HepG2 (cell line): ENCODE measurements around the gene CMTM2. TPM values are rescaled to one million over a fixed set of nuclear protein-coding genes. Genes with fewer than 3 reads are reported as not detected.

Source experiments
- NONO ChIP-seq, 2 experiments: fragments of 450-650 bp in 1 of 2; sonication (generic) in 1 of 2; formaldehyde crosslinking in 1 of 2; IDR thresholded peaks in 1 of 2; conservative IDR thresholded peaks in 1 of 2; 2 replicates each; pipeline versions ENCODE4 v1.6.1 to v1.8.0; 2017 to 2022; ENCODE audit warnings: mild to moderate bottlenecking in 1 of 2, missing genetic modification reagents in 1 of 2, moderate library complexity in 1 of 2
- PAF1 ChIP-seq: IDR thresholded peaks from 2 replicates; pipeline ENCODE4 v1.6.1; 2016; ENCODE audit warnings: missing genetic modification reagents, missing compliant biosample characterization
- ZBTB21 ChIP-seq: sonication (generic); formaldehyde crosslinking; IDR thresholded peaks from 2 replicates; pipeline ENCODE4 v1.4.0; 2020; ENCODE audit warnings: missing genetic modification reagents
- ZC3H13 ChIP-seq: sonication (generic); formaldehyde crosslinking; IDR thresholded peaks from 2 replicates; pipeline ENCODE4 v1.8.1; 2023; ENCODE audit warnings: mild to moderate bottlenecking, missing genetic modification reagents, moderate library complexity
- ZC3H4 ChIP-seq: sonication (generic); formaldehyde crosslinking; IDR thresholded peaks from 2 replicates; pipeline ENCODE4 v1.4.0; 2020; ENCODE audit warnings: missing genetic modification reagents, borderline replicate concordance
- ZFP1 ChIP-seq: IDR thresholded peaks from 2 replicates; pipeline ENCODE4 v1.6.1; 2016
- ZNF263 ChIP-seq: sonication (generic); formaldehyde crosslinking; IDR thresholded peaks from 2 replicates; pipeline ENCODE4 v1.4.0; 2020; ENCODE audit warnings: missing genetic modification reagents
- polyA plus RNA-seq, 8 experiments: library from polyadenylated mRNA; depleted of rRNA in 3 of 8; stranded (reverse) in 7 of 8; unstranded in 1 of 8; fragments of >200 nt; fragmentation: Illumina TruSeq in 4 of 8; extraction: Trizol in 4 of 8; gene quantifications; 2 replicates each; pipeline versions ENCODE4 v1.2.1 to v1.2.3, GENCODE V29; 2011 to 2016; ENCODE audit warnings: low read depth in 4 of 8, missing spikeins in 1 of 8, mixed read lengths in 1 of 8; ENCODE audit not compliant: insufficient read depth in 1 of 8
- total RNA-seq, 5 experiments: library from RNA; depleted of rRNA; stranded (reverse); fragments of >200 nt; fragmentation: Illumina TruSeq; extraction: Trizol; gene quantifications; 2 replicates each; pipeline ENCODE4 v1.2.3, GENCODE V29; 2016; ENCODE audit warnings: low read depth in 1 of 5
- TF ChIP-seq, protein P1 (sequence below): sonication (generic); formaldehyde crosslinking; IDR thresholded peaks from 2 replicates; pipeline ENCODE4 v1.4.0; 2020; ENCODE audit warnings: mild to moderate bottlenecking, missing genetic modification reagents
- TF ChIP-seq, protein P2 (sequence below): sonication (generic); formaldehyde crosslinking; IDR thresholded peaks from 2 replicates; pipeline ENCODE4 v1.8.1; 2023; ENCODE audit warnings: missing genetic modification reagents, mild to moderate bottlenecking, borderline replicate concordance
- TF ChIP-seq, protein P3 (sequence below): sonication (generic); formaldehyde crosslinking; IDR thresholded peaks from 2 replicates; pipeline ENCODE4 v1.4.0; 2020; ENCODE audit warnings: missing genetic modification reagents
- TF ChIP-seq, protein P4 (sequence below): sonication (generic); formaldehyde crosslinking; IDR thresholded peaks from 2 replicates; pipeline ENCODE4 v1.9.0; 2021; ENCODE audit warnings: missing genetic modification reagents, borderline replicate concordance
- TF ChIP-seq, protein P5 (sequence below): sonication (generic); formaldehyde crosslinking; IDR thresholded peaks from 2 replicates; pipeline ENCODE4 v1.5.0; 2020; ENCODE audit warnings: mild to moderate bottlenecking, missing genetic modification reagents, moderate library complexity

The CMTM2 gene
- total and polyA plus RNA-seq, 2 of the 13 experiments (the other 11 are each of a cell fraction or from before 2014, with no cell fraction given) = not detected

DNA sequence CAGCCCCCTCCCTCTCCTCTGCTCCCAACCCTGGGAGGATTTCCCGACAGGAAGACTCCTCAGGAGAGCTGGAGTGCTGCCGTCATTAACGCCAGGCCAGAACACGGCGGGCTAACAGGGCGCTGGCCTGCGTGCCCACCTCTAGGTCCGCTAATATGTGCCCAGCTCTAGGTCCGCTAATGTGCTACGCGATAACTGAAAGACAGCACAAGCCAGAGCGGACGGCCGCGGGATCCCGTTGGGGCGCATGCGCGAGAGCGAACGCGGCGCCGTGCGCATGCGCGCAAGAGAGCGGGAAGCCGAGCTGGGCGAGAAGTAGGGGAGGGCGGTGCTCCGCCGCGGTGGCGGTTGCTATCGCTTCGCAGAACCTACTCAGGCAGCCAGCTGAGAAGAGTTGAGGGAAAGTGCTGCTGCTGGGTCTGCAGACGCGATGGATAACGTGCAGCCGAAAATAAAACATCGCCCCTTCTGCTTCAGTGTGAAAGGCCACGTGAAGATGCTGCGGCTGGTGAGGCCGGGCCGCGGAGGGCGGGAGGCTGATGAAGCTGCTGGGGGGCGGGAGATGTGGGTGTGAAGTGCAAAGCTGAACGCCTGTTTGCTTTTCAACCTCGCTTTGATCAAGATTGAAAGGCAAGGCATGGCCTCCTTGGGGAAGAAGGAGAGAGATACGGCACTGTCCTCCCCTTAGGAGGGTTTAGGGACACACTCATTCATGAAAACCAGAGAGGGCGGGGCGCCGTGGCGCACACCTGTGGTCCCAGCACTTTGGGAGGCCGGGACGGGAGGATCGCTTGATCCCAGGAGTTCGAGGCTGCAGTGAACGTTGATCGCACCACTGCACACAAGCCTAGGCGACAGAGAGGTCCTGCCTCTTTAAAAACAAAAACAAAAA is 26.7 kb upstream of the CMTM2 start, which contains the start of gene CKLF (continued):
- TF ChIP-seq, protein P1, sequence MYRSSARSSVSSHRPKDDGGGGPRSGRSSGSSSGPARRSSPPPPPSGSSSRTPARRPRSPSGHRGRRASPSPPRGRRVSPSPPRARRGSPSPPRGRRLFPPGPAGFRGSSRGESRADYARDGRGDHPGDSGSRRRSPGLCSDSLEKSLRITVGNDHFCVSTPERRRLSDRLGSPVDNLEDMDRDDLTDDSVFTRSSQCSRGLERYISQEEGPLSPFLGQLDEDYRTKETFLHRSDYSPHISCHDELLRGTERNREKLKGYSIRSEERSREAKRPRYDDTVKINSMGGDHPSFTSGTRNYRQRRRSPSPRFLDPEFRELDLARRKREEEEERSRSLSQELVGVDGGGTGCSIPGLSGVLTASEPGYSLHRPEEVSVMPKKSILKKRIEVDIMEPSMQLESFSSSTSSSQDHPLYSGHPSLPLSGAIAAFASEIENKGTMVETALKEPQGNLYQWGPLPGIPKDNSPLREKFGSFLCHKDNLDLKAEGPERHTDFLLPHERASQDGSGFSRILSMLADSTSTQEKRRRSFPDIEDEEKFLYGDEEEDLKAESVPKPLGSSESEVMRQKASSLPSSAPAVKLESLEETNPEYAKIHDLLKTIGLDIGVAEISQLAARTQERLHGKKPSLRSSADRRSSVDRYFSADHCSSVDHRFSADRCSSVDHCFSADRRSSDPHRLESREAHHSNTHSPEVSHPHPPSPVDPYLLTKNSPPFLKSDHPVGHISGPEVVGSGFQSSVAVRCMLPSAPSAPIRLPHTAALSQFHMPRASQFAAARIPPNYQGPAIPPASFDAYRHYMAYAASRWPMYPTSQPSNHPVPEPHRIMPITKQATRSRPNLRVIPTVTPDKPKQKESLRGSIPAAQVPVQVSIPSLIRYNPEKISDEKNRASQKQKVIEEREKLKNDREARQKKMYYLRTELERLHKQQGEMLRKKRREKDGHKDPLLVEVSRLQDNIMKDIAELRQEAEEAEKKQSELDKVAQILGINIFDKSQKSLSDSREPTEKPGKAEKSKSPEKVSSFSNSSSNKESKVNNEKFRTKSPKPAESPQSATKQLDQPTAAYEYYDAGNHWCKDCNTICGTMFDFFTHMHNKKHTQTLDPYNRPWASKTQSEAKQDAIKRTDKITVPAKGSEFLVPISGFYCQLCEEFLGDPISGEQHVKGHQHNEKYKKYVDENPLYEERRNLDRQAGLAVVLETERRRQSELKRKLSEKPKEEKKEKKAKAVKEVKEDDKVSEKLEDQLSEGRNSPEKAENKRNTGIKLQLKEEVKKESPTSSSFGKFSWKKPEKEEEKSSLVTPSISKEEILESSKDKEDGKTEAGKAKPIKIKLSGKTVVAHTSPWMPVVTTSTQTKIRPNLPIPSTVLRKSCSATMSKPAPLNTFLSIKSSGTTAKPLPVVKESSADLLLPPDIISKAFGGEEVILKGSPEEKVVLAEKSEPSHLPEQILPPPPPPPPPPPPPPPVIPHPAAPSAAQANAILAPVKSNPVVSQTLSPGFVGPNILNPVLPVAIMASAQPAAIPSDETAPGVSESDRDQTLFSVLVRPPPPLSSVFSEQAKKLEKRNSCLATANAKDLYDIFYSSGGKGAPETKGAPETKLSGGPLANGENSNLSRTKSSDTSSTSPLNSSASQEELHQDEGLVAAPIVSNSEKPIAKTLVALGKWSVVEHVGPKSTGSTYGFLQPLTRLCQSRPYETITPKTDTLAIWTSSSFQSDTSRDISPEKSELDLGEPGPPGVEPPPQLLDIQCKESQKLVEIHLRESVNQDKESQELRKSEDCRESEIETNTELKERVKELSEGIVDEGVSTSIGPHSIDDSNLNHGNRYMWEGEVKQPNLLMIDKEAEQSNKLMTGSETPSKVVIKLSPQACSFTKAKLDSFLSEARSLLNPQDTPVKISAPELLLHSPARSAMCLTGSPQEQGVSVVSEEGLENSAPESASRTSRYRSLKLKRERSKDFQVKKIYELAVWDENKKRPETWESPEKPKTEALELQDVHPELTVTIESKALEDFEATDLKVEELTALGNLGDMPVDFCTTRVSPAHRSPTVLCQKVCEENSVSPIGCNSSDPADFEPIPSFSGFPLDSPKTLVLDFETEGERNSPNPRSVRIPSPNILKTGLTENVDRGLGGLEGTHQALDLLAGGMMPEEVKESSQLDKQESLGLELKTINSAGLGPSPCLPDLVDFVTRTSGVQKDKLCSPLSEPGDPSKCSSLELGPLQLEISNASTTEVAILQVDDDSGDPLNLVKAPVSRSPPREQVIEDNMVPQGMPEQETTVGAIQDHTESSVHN (CRISPR knock-in tag) = peak; percentile 97; the same call in 1 of the 2 replicates
- TF ChIP-seq ZC3H4 (peak; percentile 23; the same call in 1 of the 2 replicates), NONO (IDR thresholded peaks at IDR 0.05) (no peak), NONO (CRISPR knock-in tag; conservative IDR thresholded peaks at IDR 0.05) (peak; percentile 96), PAF1 (CRISPR knock-in tag) (no peak; the same call in 1 of the 2 replicates), ZBTB21 (CRISPR knock-in tag) (0 out of 2 replicates have a peak, but pooled peaks have one; percentile 42), ZNF263 (peak; percentile 87), ZC3H13 (CRISPR knock-in tag) (peak; percentile 99), ZFP1 (CRISPR knock-in tag) (peak; percentile 77)
- TF ChIP-seq, protein P2, sequence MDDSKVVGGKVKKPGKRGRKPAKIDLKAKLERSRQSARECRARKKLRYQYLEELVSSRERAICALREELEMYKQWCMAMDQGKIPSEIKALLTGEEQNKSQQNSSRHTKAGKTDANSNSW (CRISPR knock-in tag) = peak; percentile 100
- TF ChIP-seq, protein P3, sequence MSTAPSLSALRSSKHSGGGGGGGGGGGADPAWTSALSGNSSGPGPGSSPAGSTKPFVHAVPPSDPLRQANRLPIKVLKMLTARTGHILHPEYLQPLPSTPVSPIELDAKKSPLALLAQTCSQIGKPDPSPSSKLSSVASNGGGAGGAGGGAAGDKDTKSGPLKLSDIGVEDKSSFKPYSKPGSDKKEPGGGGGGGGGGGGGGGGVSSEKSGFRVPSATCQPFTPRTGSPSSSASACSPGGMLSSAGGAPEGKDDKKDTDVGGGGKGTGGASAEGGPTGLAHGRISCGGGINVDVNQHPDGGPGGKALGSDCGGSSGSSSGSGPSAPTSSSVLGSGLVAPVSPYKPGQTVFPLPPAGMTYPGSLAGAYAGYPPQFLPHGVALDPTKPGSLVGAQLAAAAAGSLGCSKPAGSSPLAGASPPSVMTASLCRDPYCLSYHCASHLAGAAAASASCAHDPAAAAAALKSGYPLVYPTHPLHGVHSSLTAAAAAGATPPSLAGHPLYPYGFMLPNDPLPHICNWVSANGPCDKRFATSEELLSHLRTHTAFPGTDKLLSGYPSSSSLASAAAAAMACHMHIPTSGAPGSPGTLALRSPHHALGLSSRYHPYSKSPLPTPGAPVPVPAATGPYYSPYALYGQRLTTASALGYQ (CRISPR knock-in tag) = no peak; the same call in none of the 2 replicates
- TF ChIP-seq, protein P4, sequence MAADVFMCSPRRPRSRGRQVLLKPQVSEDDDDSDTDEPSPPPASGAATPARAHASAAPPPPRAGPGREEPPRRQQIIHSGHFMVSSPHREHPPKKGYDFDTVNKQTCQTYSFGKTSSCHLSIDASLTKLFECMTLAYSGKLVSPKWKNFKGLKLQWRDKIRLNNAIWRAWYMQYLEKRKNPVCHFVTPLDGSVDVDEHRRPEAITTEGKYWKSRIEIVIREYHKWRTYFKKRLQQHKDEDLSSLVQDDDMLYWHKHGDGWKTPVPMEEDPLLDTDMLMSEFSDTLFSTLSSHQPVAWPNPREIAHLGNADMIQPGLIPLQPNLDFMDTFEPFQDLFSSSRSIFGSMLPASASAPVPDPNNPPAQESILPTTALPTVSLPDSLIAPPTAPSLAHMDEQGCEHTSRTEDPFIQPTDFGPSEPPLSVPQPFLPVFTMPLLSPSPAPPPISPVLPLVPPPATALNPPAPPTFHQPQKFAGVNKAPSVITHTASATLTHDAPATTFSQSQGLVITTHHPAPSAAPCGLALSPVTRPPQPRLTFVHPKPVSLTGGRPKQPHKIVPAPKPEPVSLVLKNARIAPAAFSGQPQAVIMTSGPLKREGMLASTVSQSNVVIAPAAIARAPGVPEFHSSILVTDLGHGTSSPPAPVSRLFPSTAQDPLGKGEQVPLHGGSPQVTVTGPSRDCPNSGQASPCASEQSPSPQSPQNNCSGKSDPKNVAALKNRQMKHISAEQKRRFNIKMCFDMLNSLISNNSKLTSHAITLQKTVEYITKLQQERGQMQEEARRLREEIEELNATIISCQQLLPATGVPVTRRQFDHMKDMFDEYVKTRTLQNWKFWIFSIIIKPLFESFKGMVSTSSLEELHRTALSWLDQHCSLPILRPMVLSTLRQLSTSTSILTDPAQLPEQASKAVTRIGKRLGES (CRISPR knock-in tag) = peak; percentile 86; the same call in 1 of the 2 replicates
- TF ChIP-seq, protein P5, sequence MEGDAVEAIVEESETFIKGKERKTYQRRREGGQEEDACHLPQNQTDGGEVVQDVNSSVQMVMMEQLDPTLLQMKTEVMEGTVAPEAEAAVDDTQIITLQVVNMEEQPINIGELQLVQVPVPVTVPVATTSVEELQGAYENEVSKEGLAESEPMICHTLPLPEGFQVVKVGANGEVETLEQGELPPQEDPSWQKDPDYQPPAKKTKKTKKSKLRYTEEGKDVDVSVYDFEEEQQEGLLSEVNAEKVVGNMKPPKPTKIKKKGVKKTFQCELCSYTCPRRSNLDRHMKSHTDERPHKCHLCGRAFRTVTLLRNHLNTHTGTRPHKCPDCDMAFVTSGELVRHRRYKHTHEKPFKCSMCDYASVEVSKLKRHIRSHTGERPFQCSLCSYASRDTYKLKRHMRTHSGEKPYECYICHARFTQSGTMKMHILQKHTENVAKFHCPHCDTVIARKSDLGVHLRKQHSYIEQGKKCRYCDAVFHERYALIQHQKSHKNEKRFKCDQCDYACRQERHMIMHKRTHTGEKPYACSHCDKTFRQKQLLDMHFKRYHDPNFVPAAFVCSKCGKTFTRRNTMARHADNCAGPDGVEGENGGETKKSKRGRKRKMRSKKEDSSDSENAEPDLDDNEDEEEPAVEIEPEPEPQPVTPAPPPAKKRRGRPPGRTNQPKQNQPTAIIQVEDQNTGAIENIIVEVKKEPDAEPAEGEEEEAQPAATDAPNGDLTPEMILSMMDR = no peak; the same call in 1 of the 2 replicates
